Kidney (tissue), 22 donors: ENCODE data around the gene ZNF480. TPM values are rescaled to one million over a fixed set of nuclear protein-coding genes. Genes with fewer than 3 reads are reported as not detected.
"Not testable (repeated sequence)": the region's sequence is repeated elsewhere in the genome, so short reads cannot be mapped to it uniquely, and the experiment has no call there.

Experiments
- DNase-seq, 5 donors: peaks; one replicate each; pipeline ENCODE4 v3.0.0-alpha.2; 2013 to 2020
- FAIRE-seq: peaks from 2 replicates; lab custom pipeline; 2012; peaks lifted over from hg19 to GRCh38; lab: Jason Lieb, UNC
- H3K27ac ChIP-seq, 2 donors: one replicate each; pipeline ENCODE4 v1.7.0; 2013; ENCODE audit warnings: low read depth in 2 of 2, low read length in 2 of 2, inconsistent platforms in 1 of 2
- H3K27me3 ChIP-seq: one replicate; pipeline ENCODE4 v1.7.1; 2013; ENCODE audit warnings: low read length, inconsistent platforms; ENCODE audit not compliant: control insufficient read depth, insufficient read depth
- H3K36me3 ChIP-seq, 3 donors: one replicate each; pipeline versions ENCODE4 v1.7.0 to v1.7.1; 2013; ENCODE audit warnings: low read length in 3 of 3, control low read depth in 1 of 3, inconsistent platforms in 1 of 3; ENCODE audit not compliant: insufficient read depth in 3 of 3, control insufficient read depth in 2 of 3
- H3K4me1 ChIP-seq, 3 donors: one replicate each; pipeline versions ENCODE4 v1.7.0 to v1.7.1; 2013; ENCODE audit warnings: low read length in 3 of 3, inconsistent platforms in 1 of 3, low read depth in 1 of 3; ENCODE audit not compliant: control insufficient read depth in 2 of 3, insufficient read depth in 2 of 3
- H3K4me3 ChIP-seq, 3 donors: one replicate each; pipeline versions ENCODE4 v1.7.0 to v1.8.1; 2013; ENCODE audit warnings: low read length in 3 of 3, control low read depth in 1 of 3, inconsistent platforms in 1 of 3
- H3K9ac ChIP-seq, 3 donors: one replicate each; pipeline versions ENCODE4 v1.7.0 to v1.7.1; 2013; ENCODE audit warnings: low read length in 3 of 3, control low read depth in 1 of 3, inconsistent platforms in 1 of 3
- H3K9me3 ChIP-seq, 3 donors: one replicate each; pipeline versions ENCODE4 v1.7.0 to v1.7.1; 2013; ENCODE audit warnings: low read length in 3 of 3, control low read depth in 1 of 3, inconsistent platforms in 1 of 3; ENCODE audit not compliant: control insufficient read depth in 2 of 3, insufficient read depth in 1 of 3
- intact Hi-C: fragments of 100-400 bp; cut with DNase I; formaldehyde crosslinking; loops from one replicate; pipeline ENCODE4 v1.11.1; 2022
- long read RNA-seq, 10 donors: library from polyadenylated mRNA in 1 of 10; unstranded in 1 of 10; transcript quantifications; one replicate each; pipeline ENCODE4 v2.0.0 and lab custom pipeline, GENCODE V29; 2021 to 2026
- polyA plus RNA-seq: library from polyadenylated mRNA; stranded (reverse); fragments of 350-450 nt; fragmentation: Illumina TruSeq; extraction: RNeasy Lipid Tissue Mini Kit (QIAGEN cat#74804); gene quantifications from one replicate; pipeline ENCODE4 v1.2.3, GENCODE V29; 2014; ENCODE audit warnings: low read depth, low replicate concordance; ENCODE audit not compliant: insufficient read depth
- total RNA-seq: library from RNA; stranded (reverse); fragmentation: NEBNext Ultra II Directional; extraction: Animal tissue kit (Norgen Biotek cat#: 25700); gene quantifications from one replicate; pipeline ENCODE4 v1.2.1, GENCODE V29; 2021
- TF ChIP-seq, protein P1 (sequence below): IDR thresholded peaks from 3 replicates; pipeline ENCODE4 v1.5.1; 2012; ENCODE audit warnings: mild to moderate bottlenecking, moderate library complexity, borderline replicate concordance; ENCODE audit not compliant: insufficient read depth; ENCODE audit errors: extremely low read depth
- donor health status: control.
- donor health status: control.
- donor health status: control.
- donor health status: control.
- donor health status: control.
- donor health status: DM: yes; HTN: yes; CAD: no.
- donor health status: Normal renal cell carcinoma (clear cell type).

The ZNF480 gene
- total RNA-seq, result 13.2 TPM
- 10.4 TPM for polyA plus RNA-seq
- long read RNA-seq, donor 1, result 0 reads
- long read RNA-seq, donor 2, full-length matches to known transcripts, result 2 of 2 reads
- long read RNA-seq, donor 2, partial matches to known transcripts, result 0 of 2 reads
- long read RNA-seq, donor 2, other reads (novel, unspliced or antisense), result 0 of 2 reads
- long read RNA-seq, donor 3, full-length matches to known transcripts, result 2 of 2 reads
- long read RNA-seq, donor 3, partial matches to known transcripts, result 0 of 2 reads
- long read RNA-seq, donor 3, other reads (novel, unspliced or antisense), result 0 of 2 reads
- long read RNA-seq, donor 4, full-length matches to known transcripts, result 1 of 1 reads
- long read RNA-seq, donor 4, partial matches to known transcripts, result 0 of 1 reads
- long read RNA-seq, donor 4, other reads (novel, unspliced or antisense), result 0 of 1 reads
- long read RNA-seq, donor 5, full-length matches to known transcripts, result 2 of 2 reads
- long read RNA-seq, donor 5, partial matches to known transcripts, result 0 of 2 reads
- long read RNA-seq, donor 5, other reads (novel, unspliced or antisense), result 0 of 2 reads
- long read RNA-seq, donor 6, full-length matches to known transcripts, result 5 of 5 reads
- long read RNA-seq, donor 6, partial matches to known transcripts, result 0 of 5 reads
- long read RNA-seq, donor 6, other reads (novel, unspliced or antisense), result 0 of 5 reads
- long read RNA-seq, donor 7, full-length matches to known transcripts, result 1 of 5 reads
- long read RNA-seq, donor 7, partial matches to known transcripts, result 0 of 5 reads
- long read RNA-seq, donor 7, other reads (novel, unspliced or antisense), result 4 of 5 reads
- long read RNA-seq, donor 8, full-length matches to known transcripts, result 2 of 2 reads
- long read RNA-seq, donor 8, partial matches to known transcripts, result 0 of 2 reads
- long read RNA-seq, donor 8, other reads (novel, unspliced or antisense), result 0 of 2 reads
- long read RNA-seq, donor 9, result 0 reads
- long read RNA-seq, donor 10, full-length matches to known transcripts, result 2 of 2 reads
- long read RNA-seq, donor 10, partial matches to known transcripts, result 0 of 2 reads
- long read RNA-seq, donor 10, other reads (novel, unspliced or antisense), result 0 of 2 reads

DNA sequence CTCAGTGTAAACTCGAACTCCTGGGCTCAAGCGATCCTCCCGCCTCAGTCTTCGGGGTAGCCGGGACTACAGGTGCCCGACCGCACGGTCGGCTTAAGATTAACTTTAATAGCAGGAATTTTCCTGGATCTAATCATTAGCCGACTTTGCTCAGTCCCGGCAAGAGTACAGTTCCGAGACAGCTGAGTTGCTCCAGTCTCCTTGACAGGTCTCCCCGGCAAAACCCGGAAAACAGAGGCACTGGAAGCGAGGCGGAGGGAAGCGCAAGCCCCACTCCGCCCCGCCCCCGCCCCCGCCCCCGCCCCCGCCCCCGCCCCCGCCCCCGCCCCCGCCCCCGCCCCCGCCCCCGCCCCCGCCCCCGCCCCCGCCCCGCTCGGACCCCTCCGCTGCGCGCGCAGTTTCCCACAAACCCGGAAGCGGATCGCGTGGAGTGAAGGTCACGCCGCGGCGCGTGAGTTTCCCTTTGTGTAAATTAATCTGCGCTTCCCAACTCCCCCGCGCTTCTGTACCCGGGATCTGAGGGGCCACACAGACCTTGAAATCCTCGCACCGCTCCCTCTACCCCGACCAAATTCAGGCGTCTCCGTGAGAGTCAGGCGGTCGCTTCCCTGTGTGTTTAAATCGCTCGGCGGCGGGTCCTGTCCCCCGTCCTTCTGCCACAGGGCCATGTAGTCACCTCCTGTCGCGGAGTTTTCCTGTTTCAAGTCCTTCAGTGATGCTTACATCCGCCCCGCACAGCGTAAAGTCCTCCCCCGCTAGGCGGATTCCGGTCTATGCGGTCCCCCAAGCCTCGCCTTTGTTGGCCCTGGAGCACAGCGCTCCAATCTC lies at the start of gene ZNF480:
Gene ZNF480 (plus strand): TSS at position 397 of the 828 bp plus-strand sequence. CDS start 3,244 bp downstream, outside the sequence.
- H3K4me1 ChIP-seq, result peaks cover 0 to 8% (median 0%) of the 10 kb centered on the region in 3 donors
- TF ChIP-seq, protein P1, sequence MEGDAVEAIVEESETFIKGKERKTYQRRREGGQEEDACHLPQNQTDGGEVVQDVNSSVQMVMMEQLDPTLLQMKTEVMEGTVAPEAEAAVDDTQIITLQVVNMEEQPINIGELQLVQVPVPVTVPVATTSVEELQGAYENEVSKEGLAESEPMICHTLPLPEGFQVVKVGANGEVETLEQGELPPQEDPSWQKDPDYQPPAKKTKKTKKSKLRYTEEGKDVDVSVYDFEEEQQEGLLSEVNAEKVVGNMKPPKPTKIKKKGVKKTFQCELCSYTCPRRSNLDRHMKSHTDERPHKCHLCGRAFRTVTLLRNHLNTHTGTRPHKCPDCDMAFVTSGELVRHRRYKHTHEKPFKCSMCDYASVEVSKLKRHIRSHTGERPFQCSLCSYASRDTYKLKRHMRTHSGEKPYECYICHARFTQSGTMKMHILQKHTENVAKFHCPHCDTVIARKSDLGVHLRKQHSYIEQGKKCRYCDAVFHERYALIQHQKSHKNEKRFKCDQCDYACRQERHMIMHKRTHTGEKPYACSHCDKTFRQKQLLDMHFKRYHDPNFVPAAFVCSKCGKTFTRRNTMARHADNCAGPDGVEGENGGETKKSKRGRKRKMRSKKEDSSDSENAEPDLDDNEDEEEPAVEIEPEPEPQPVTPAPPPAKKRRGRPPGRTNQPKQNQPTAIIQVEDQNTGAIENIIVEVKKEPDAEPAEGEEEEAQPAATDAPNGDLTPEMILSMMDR, result peak; percentile 4
- H3K9ac ChIP-seq, result peak within 1 kb of the TSS; percentile 79 to 97 (median 80)
- H3K27me3 ChIP-seq, result no peaks in the 10 kb centered on the region
- FAIRE-seq, result no peak
- peak within 1 kb of the TSS; percentile 82 to 94 for H3K27ac ChIP-seq
- intact Hi-C loops, result no loop called here
- H3K4me3 ChIP-seq, result peak within 1 kb of the TSS; percentile 89 to 97 (median 91)
- DNase-seq, result peak; percentile 84 to 95 (median 92)
- H3K36me3 ChIP-seq, result peaks cover 3 to 14% (median 4%) of the 10 kb centered on the region in 3 donors
- no peaks in the 10 kb centered on the region for H3K9me3 ChIP-seq

DNA sequence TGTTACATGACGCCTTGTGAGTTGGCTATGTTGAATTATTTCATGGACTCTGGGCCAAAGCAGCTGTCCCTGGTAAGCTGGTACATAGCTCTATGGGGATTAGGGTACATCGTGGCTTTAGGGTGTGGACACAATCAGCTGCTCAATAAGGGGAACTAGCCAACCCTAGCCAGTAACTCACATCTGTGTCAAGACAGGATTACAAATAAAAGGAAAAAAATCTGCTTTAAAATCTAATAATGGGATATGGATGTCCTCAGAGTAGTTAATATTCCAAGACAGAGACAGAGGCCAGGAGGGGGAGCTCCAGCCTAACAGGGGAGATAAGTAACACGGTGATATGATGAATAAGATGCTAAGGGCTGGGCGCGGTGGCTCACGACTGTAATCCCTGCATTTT lies 48.7 kb upstream of the ZNF480 start:
- intact Hi-C loops, result no loop called here
- no peak overlapping the region for H3K9ac ChIP-seq
- TF ChIP-seq, protein P1, result peak; percentile 55
- H3K27ac ChIP-seq, result no peak overlapping the region
- H3K36me3 ChIP-seq, result no peaks in the 10 kb centered on the region
- H3K9me3 ChIP-seq, result no peaks in the 10 kb centered on the region
- H3K27me3 ChIP-seq, result no peaks in the 10 kb centered on the region
- no peak for FAIRE-seq
- peak in 3 of 5 donors; percentile 32 to 54 (median 37) for DNase-seq
- no peaks in the 10 kb centered on the region for H3K4me1 ChIP-seq
- H3K4me3 ChIP-seq, result no peak overlapping the region

DNA sequence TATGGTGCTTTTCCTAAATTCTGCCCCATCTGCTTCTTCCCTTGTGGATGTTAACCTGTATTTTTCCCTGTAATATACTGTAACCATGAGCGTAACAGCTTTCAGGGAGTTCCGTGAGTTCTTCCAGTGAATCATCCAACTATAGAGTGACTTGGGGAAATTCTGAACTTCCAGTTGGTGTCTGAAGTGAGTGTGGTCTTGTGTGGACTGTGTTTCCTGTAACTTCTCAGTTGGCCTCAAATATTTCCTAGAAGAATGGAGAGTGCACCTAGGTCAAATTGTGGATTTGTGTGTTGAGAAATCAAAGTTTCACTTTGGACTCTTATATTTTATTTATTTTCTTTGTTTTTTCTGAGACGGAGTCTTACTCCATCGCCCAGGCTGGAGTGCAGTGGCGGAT lies 38.5 kb upstream of the ZNF480 start:
- Histone ChIP-seq H3K9me3 (no peaks in the 10 kb centered on the region), H3K27ac (no peak overlapping the region), H3K36me3 (no peaks in the 10 kb centered on the region), H3K27me3 (no peaks in the 10 kb centered on the region), H3K4me3 (no peak overlapping the region), H3K9ac (no peak overlapping the region), H3K4me1 (no peaks in the 10 kb centered on the region)
- intact Hi-C loops, result no loop called here
- DNase-seq (no peak), FAIRE-seq (no peak)
- TF ChIP-seq, protein P1, result no peak

DNA sequence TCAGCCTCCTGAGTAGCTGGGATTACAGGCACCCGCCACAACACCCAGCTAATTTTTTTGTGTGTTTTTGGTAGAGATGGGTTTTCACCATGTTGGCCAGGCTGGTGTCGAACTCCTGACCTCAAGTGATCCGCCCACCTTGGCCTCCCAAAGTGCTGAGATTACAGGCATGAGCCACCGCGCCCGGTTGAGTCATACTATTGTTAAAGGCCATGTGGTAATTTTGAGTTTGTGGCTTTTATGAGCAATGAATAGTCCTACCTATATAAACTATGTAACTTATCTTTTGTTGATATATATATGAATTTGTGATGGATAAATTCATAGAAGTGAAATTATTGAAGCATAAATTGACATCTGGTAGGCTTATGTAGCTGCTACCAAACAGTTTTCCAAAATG lies 31.4 kb upstream of the ZNF480 start:
- H3K27ac ChIP-seq, H3K9me3 ChIP-seq, H3K4me3 ChIP-seq, H3K36me3 ChIP-seq, intact Hi-C loops, H3K9ac ChIP-seq, FAIRE-seq, H3K4me1 ChIP-seq, H3K27me3 ChIP-seq, DNase-seq: not testable (repeated sequence)
